Astrocyte (in vitro differentiated cells and primary cell): ENCODE data around the gene PCSK4.

Experiments
- CTCF ChIP-seq: IDR thresholded peaks from 2 replicates; pipeline ENCODE4 v1.5.1; 2011; ENCODE audit warnings: low read depth, mild to moderate bottlenecking, inconsistent platforms, low read length, moderate library complexity; ENCODE audit not compliant: insufficient read depth
- EZH2 ChIP-seq: IDR thresholded peaks from 2 replicates; pipeline ENCODE4 v1.6.1; 2012; ENCODE audit warnings: mild to moderate bottlenecking, low read length, inconsistent platforms; ENCODE audit not compliant: insufficient read depth

DNA sequence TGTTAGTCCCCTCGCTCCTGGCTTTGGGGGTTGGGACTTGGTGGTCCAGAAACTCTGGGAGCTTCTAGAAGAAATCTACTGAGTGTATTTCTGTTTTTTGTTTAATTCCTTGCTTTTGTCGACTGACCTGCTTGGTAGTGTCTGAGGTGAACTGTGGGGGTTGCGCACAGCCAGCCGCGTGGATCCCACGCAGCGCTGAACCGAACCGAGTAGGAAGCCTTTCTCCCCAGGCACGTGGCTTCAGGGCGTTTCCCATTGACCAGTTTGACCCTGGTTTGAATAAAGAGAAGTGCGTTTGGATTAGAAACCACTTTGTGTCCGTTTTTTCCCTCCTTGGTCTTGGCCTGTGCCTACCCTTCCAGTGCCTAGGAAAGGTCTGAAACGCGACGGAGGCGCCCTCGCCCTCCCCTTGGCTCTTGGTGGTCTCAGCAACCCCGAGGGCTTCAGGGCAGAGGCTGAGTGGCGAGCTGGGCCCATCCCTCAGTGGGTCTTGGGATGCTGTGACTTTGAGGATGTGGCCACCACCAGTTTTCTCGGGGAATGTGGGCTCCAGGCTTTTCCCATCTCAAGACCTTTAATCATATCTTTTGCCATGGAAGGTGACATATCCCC is 54.7 kb downstream of the PCSK4 start:
- TF ChIP-seq CTCF (no peak), EZH2 (no peak)
